ENCODE measurements around the gene CLC.
"Not testable (repeated sequence)": the region's sequence is repeated elsewhere in the genome, so short reads cannot be mapped to it uniquely, and the experiment has no call there.

Gene CLC

GRCh38 chr19:39737891-39738290, at the start of gene CLC:
TSS of gene CLC (minus strand) at chr19:39738029. CDS start at chr19:39737952, 77 bp downstream.
- no peak for DNase-seq (ENCODE audit: low read depth)

- no peak for DNase-seq (ENCODE audit: low read depth)
Measured at GRCh38 chr19:39780894-39781293, 43.1 kb upstream of the CLC start.

GRCh38 chr19:39778763-39779162, 40.9 kb upstream of the CLC start, which contains the start of gene LEUTX:
TSS of gene LEUTX (plus strand) at chr19:39778854. CDS start at chr19:39778921, 67 bp downstream.
- DNase-seq (ENCODE audit: low read depth): no peak

- no peak for DNase-seq (ENCODE audit: low read depth)
Measured at GRCh38 chr19:39768786-39769185, 31.0 kb upstream of the CLC start.

GRCh38 chr19:39768334-39768733, 30.5 kb upstream of the CLC start:
- no peak for DNase-seq (ENCODE audit: low read depth)

GRCh38 chr19:39765091-39766076, 27.6 kb upstream of the CLC start:
- DNase-seq (ENCODE audit: low read depth): no peak

- not testable (repeated sequence) for DNase-seq (ENCODE audit: low read depth)
Measured at GRCh38 chr19:39761851-39762250, 24.0 kb upstream of the CLC start.

GRCh38 chr19:39759457-39760184, 21.8 kb upstream of the CLC start:
- no peak for DNase-seq (ENCODE audit: low read depth)

- DNase-seq (ENCODE audit: low read depth): no peak
Measured at GRCh38 chr19:39754971-39755370, 17.1 kb upstream of the CLC start.

GRCh38 chr19:39754544-39754943, 16.7 kb upstream of the CLC start:
- no peak for DNase-seq (ENCODE audit: low read depth)

- DNase-seq (ENCODE audit: low read depth): no peak
Measured at GRCh38 chr19:39752795-39753194, 15.0 kb upstream of the CLC start.

GRCh38 chr19:39752390-39752789, 14.6 kb upstream of the CLC start:
- no peak for DNase-seq (ENCODE audit: low read depth)

GRCh38 chr19:39749981-39750380, 12.2 kb upstream of the CLC start:
- DNase-seq (ENCODE audit: low read depth): no peak

- DNase-seq (ENCODE audit: low read depth): no peak
Measured at GRCh38 chr19:39746836-39747529, 9.2 kb upstream of the CLC start.

- DNase-seq (ENCODE audit: low read depth): no peak
Measured at GRCh38 chr19:39745643-39746042, 7.8 kb upstream of the CLC start.

- no peak for DNase-seq (ENCODE audit: low read depth)
Measured at GRCh38 chr19:39740395-39740794, 2.6 kb upstream of the CLC start.

GRCh38 chr19:39738814-39739213, 985 bp upstream of the CLC start:
- DNase-seq (ENCODE audit: low read depth): no peak

- no peak for DNase-seq (ENCODE audit: low read depth)
Measured at GRCh38 chr19:39737351-39737750, 478 bp downstream of the CLC start.

- no peak for DNase-seq (ENCODE audit: low read depth)
Measured at GRCh38 chr19:39736088-39736487, 1.7 kb downstream of the CLC start.

- no peak for DNase-seq (ENCODE audit: low read depth)
Measured at GRCh38 chr19:39735688-39736087, 2.1 kb downstream of the CLC start.

- DNase-seq (ENCODE audit: low read depth): no peak
Measured at GRCh38 chr19:39733841-39734240, 4.0 kb downstream of the CLC start.

- no peak for DNase-seq (ENCODE audit: low read depth)
Measured at GRCh38 chr19:39731685-39732084, 6.1 kb downstream of the CLC start.

Measured in activated T-helper 1 cell treated with Interleukin-2 at 50 U/mL for 16 hours (primary cell).